ENCODE data around the gene ZNF438.

The ZNF438 gene

DNA sequence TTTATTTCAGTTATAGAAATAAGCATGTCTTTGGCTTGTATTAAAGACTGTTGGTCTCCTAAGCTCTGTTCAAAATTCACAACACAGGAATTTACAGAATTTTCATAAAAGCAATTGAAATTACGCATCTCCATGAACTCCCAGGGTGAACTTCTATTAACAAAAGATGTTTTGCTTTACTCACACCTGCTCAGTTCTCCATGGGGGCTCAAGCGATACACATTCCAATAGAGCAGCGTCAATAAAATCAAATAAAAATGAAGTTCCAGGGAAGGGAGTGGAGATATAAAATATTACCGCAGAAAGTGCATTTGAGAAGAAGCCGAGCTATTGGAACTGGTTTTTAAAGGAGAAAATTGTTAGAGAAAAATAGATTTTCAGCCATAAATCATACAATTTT lies 41.5 kb upstream of the ZNF438 start:
- TF ChIP-seq, protein P1, sequence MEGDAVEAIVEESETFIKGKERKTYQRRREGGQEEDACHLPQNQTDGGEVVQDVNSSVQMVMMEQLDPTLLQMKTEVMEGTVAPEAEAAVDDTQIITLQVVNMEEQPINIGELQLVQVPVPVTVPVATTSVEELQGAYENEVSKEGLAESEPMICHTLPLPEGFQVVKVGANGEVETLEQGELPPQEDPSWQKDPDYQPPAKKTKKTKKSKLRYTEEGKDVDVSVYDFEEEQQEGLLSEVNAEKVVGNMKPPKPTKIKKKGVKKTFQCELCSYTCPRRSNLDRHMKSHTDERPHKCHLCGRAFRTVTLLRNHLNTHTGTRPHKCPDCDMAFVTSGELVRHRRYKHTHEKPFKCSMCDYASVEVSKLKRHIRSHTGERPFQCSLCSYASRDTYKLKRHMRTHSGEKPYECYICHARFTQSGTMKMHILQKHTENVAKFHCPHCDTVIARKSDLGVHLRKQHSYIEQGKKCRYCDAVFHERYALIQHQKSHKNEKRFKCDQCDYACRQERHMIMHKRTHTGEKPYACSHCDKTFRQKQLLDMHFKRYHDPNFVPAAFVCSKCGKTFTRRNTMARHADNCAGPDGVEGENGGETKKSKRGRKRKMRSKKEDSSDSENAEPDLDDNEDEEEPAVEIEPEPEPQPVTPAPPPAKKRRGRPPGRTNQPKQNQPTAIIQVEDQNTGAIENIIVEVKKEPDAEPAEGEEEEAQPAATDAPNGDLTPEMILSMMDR (conservative IDR thresholded peaks at IDR 0.05; ENCODE audit: low read depth, low read length): no peak
- H3K4me3 ChIP-seq (ENCODE audit: low read depth, low read length): no peak overlapping the region
- no peak for DNase-seq (ENCODE audit: low read depth)

DNA sequence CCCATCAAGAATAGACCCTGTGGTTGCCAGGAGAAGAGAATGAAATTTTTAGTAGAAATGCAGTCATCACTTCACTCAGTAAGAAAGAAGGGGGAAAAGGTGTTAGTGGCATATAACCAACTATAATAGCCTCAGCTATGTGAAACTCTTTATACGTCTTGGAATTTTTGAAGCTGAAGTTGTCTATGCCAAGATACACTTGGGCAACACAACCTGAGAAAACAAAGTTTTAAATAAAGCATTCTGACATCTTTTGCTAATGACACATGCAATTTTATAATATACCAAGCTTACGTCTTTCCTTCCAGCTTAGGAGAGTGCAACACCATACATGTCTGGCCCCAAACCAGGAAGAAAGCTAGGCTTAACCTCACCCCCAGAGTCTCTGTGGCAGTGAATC lies 40.8 kb upstream of the ZNF438 start:
- TF ChIP-seq, protein P1 (conservative IDR thresholded peaks at IDR 0.05; ENCODE audit: low read depth, low read length): no peak
- no peak overlapping the region for H3K4me3 ChIP-seq (ENCODE audit: low read depth, low read length)
- DNase-seq (ENCODE audit: low read depth): no peak

DNA sequence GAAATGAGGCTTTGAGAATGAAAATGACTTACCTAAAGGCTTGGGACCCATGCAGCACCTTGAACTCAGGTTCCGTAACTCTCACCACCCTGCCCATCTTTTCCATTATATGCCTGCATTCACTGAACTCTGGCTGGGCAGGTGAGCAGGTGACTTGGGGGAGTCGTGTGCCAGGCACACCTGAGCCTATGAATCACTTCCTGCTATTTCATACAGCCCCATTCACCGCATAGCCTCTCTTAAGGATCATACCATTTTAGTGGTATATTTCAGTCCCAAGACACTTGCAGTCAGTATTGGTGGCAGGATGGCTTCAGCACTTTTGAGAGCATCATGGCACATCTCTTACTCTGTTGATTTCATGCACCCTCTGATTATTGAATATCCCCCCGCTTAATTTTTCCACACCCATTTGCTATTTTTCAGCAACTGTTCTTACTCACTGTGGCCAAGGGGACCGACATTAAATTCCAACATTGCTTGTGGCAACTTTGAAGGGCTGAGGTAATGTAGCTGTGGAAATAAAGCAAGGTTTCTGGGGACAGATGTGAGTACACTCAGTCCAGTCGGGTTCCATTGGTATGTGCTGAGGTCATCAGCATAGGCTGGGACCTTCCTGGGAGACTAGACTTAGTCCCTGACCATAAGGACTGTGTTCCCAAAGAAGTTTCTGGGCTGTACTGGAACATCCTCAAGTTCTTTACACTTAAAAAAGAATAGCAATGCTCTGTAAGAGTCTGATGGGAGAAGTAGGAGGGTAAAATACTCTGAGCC lies 39.8 kb upstream of the ZNF438 start:
- TF ChIP-seq, protein P1 (conservative IDR thresholded peaks at IDR 0.05; ENCODE audit: low read depth, low read length): no peak
- no peak overlapping the region for H3K4me3 ChIP-seq (ENCODE audit: low read depth, low read length)
- peak; percentile 53 for DNase-seq (ENCODE audit: low read depth)

DNA sequence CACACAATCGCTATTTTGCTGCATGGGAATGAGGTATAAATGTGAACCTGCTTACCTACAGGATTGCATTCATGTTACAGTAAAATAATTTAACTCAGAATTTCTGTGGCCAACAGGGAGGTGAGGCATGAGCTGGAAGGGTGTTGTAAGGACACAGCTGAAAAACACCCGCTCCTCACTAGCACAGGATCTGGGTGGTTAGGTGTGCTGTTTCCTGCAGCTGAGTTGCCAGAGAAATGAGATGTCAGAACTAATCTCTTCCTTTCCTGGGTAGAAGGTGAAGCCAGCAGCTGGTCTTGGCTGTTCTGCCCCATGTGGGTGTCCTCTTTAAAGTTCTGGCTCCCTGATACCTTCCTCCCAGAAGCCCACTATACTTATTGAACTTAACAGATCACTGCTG lies 39.0 kb upstream of the ZNF438 start:
- TF ChIP-seq, protein P1 (conservative IDR thresholded peaks at IDR 0.05; ENCODE audit: low read depth, low read length): no peak
- H3K4me3 ChIP-seq (ENCODE audit: low read depth, low read length): no peak overlapping the region
- DNase-seq (ENCODE audit: low read depth): no peak

DNA sequence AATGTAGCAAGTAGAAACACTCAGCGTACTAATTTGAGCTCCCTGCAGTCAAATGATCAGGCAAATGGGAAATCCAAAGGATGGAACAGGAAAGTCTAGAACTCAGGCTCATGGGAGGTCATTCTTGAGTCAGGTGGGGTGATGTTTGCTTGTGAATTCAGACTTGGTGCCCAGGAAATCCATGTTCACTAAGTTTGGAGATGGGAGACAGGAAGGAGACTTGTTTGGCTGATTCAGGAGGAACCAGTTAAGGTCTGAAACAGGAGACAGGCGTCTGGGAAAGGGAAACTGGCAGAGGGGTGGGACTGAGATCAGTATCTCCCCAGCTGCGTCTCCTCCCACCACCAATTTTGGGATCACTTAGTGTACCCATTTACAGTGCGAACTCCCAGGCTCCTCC lies 38.4 kb upstream of the ZNF438 start:
- TF ChIP-seq, protein P1 (conservative IDR thresholded peaks at IDR 0.05; ENCODE audit: low read depth, low read length): no peak
- H3K4me3 ChIP-seq (ENCODE audit: low read depth, low read length): no peak overlapping the region
- DNase-seq (ENCODE audit: low read depth): no peak

DNA sequence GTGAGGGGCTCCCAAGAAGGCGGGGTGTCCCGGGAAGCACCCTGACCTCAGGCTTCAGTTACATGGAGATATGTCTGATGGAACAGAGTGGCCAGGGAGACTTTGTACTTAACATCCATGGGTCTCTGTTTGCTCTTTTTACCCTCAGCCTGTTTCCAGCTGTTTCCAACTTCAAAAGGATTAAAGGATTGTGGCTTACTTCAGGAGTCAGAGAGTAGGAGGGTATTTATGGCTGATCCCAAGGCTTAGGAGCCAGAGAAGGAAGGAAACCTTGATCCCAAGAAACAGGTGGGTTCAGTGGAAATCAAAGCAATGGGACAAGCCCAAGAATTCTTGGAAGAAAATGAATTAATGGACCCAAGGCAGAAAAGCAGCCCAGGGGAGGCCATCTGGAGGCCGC lies 37.7 kb upstream of the ZNF438 start:
- TF ChIP-seq, protein P1 (conservative IDR thresholded peaks at IDR 0.05; ENCODE audit: low read depth, low read length): no peak
- H3K4me3 ChIP-seq (ENCODE audit: low read depth, low read length): no peak overlapping the region
- DNase-seq (ENCODE audit: low read depth): no peak

DNA sequence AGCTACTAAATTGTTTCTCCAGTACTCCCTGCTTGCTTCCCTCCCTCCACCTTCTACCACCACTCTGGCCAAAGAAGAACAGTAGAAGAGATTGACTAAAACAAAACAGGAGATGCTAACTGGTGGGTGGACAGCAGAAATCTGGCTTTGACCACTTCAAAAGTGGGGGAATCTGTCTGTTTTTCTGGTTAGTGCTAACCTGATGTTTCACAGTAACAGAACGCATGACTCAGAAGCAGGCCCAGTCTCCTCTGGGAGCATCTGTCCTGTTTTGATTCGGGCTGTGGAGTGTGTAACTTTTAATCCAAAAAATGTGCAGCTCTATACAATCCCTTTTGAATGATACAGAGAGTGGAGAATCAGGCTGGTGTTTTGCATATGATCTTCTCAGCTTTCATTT lies 32.7 kb upstream of the ZNF438 start:
- H3K4me3 ChIP-seq (ENCODE audit: low read depth, low read length): no peak overlapping the region
- peak; percentile 75 for DNase-seq (ENCODE audit: low read depth)

More for the DNA sequence above, 32.7 kb upstream of the ZNF438 start:
- TF ChIP-seq, protein P1 (conservative IDR thresholded peaks at IDR 0.05; ENCODE audit: low read depth, low read length): no peak
